ENCODE data around the gene TMPRSS9.

TMPRSS9 gene

GRCh38 chr19:2340496-2341243 is 19.4 kb upstream of the TMPRSS9 start:
- no peak overlapping the region for H3K4me3 ChIP-seq (ENCODE audit: control insufficient read depth in 1 of 7, extremely low read depth in 1 of 7, insufficient read depth in 4 of 7, low read depth in 2 of 7, low read length in 6 of 7)
- 95% methylated on average over 33 of the region's 38 CpGs for WGBS (ENCODE audit: insufficient coverage)
- peaks cover 0 to 65% (median 32%) of the 10 kb centered on the region in 4 experiments for H3K4me1 ChIP-seq (ENCODE audit: control extremely low read depth in 1 of 4, control insufficient read depth in 4 of 4, insufficient read depth in 4 of 4, low read length in 3 of 4)
- no peaks in the 10 kb centered on the region for H3K9me3 ChIP-seq (ENCODE audit: control extremely low read depth in 1 of 5, control insufficient read depth in 4 of 5, insufficient read depth in 2 of 5, low read depth in 1 of 5, low read length in 4 of 5)
- ChIA-PET POLR2A (interaction anchor here (1.2 kb wide), 1 partner anchor 16 kb away, joined by 4 read pairs; no protein-coding TSS in a partner anchor), CTCF (interaction anchor here (1.2 to 1.6 kb wide), 2 partner anchors 53 to 63 kb away, joined by 3 to 6 read pairs; no protein-coding TSS in a partner anchor)
- peak overlapping the region; percentile 46 to 77 for H3K27ac ChIP-seq (ENCODE audit: insufficient read depth in 1 of 2, low read depth in 1 of 2, low read length in 2 of 2, poor library complexity in 1 of 2, severe bottlenecking in 2 of 2)
- no peaks in the 10 kb centered on the region for H3K27me3 ChIP-seq (replicated peaks in 2 of 5; ENCODE audit: control insufficient read depth in 4 of 5, insufficient read depth in 5 of 5, low read length in 4 of 5)
- H3K36me3 ChIP-seq (ENCODE audit: control insufficient read depth in 4 of 4, insufficient read depth in 4 of 4, low read length in 3 of 4), result peaks cover 2 to 63% (median 41%) of the 10 kb centered on the region in 4 experiments
- peak in 1 of 3 donors; percentile 50 for DNase-seq

- Histone ChIP-seq H3K9me3 (ENCODE audit: control extremely low read depth in 1 of 5, control insufficient read depth in 4 of 5, insufficient read depth in 2 of 5, low read depth in 1 of 5, low read length in 4 of 5) (no peaks in the 10 kb centered on the region), H3K4me3 (ENCODE audit: control insufficient read depth in 1 of 7, extremely low read depth in 1 of 7, insufficient read depth in 4 of 7, low read depth in 2 of 7, low read length in 6 of 7) (peak overlapping the region in 1 of 7 experiments; percentile 40), H3K36me3 (ENCODE audit: control insufficient read depth in 4 of 4, insufficient read depth in 4 of 4, low read length in 3 of 4) (peaks cover under 1 to 60% (median 41%) of the 10 kb centered on the region in 4 experiments), H3K4me1 (ENCODE audit: control extremely low read depth in 1 of 4, control insufficient read depth in 4 of 4, insufficient read depth in 4 of 4, low read length in 3 of 4) (peaks cover 0 to 66% (median 36%) of the 10 kb centered on the region in 4 experiments), H3K27ac (ENCODE audit: insufficient read depth in 1 of 2, low read depth in 1 of 2, low read length in 2 of 2, poor library complexity in 1 of 2, severe bottlenecking in 2 of 2) (peak overlapping the region; percentile 46 to 77), H3K27me3 (replicated peaks in 2 of 5; ENCODE audit: control insufficient read depth in 4 of 5, insufficient read depth in 5 of 5, low read length in 4 of 5) (no peaks in the 10 kb centered on the region)
- DNase-seq, result peak; percentile 72 to 91 (median 87)
- WGBS (ENCODE audit: insufficient coverage), result 19% methylated on average over 17 of the region's 24 CpGs
- ChIA-PET CTCF (interaction anchor here (1.2 to 1.6 kb wide), 2 partner anchors 53 to 63 kb away, joined by 3 to 6 read pairs; no protein-coding TSS in a partner anchor), POLR2A (interaction anchor here (1.2 kb wide), 1 partner anchor 16 kb away, joined by 4 read pairs; no protein-coding TSS in a partner anchor)
Measured at GRCh38 chr19:2341244-2341751, 18.8 kb upstream of the TMPRSS9 start.

- Histone ChIP-seq H3K4me3 (ENCODE audit: control insufficient read depth in 1 of 7, extremely low read depth in 1 of 7, insufficient read depth in 4 of 7, low read depth in 2 of 7, low read length in 6 of 7) (peak overlapping the region in 2 of 7 experiments; percentile 40 to 55), H3K4me1 (ENCODE audit: control extremely low read depth in 1 of 4, control insufficient read depth in 4 of 4, insufficient read depth in 4 of 4, low read length in 3 of 4) (peaks cover 0 to 64% (median 36%) of the 10 kb centered on the region in 4 experiments), H3K9me3 (ENCODE audit: control extremely low read depth in 1 of 5, control insufficient read depth in 4 of 5, insufficient read depth in 2 of 5, low read depth in 1 of 5, low read length in 4 of 5) (no peaks in the 10 kb centered on the region), H3K36me3 (ENCODE audit: control insufficient read depth in 4 of 4, insufficient read depth in 4 of 4, low read length in 3 of 4) (peaks cover 0 to 59% (median 39%) of the 10 kb centered on the region in 4 experiments), H3K27me3 (replicated peaks in 2 of 5; ENCODE audit: control insufficient read depth in 4 of 5, insufficient read depth in 5 of 5, low read length in 4 of 5) (no peaks in the 10 kb centered on the region), H3K27ac (ENCODE audit: insufficient read depth in 1 of 2, low read depth in 1 of 2, low read length in 2 of 2, poor library complexity in 1 of 2, severe bottlenecking in 2 of 2) (peak overlapping the region; percentile 46 to 77)
- no peak for DNase-seq
- ChIA-PET CTCF (interaction anchor here (1.2 to 1.6 kb wide), 2 partner anchors 52 to 62 kb away, joined by 3 to 6 read pairs; no protein-coding TSS in a partner anchor), POLR2A (interaction anchor here (1.2 kb wide), 1 partner anchor 17 kb away, joined by 4 read pairs; no protein-coding TSS in a partner anchor)
- WGBS (ENCODE audit: insufficient coverage), result 39% methylated on average over 13 of the region's 15 CpGs
Measured at GRCh38 chr19:2341982-2342381, 18.1 kb upstream of the TMPRSS9 start.

- peaks cover 0 to 54% (median 36%) of the 10 kb centered on the region in 4 experiments for H3K36me3 ChIP-seq (ENCODE audit: control insufficient read depth in 4 of 4, insufficient read depth in 4 of 4, low read length in 3 of 4)
- H3K27ac ChIP-seq (ENCODE audit: insufficient read depth in 1 of 2, low read depth in 1 of 2, low read length in 2 of 2, poor library complexity in 1 of 2, severe bottlenecking in 2 of 2), result peak overlapping the region in 1 of 2 experiments; percentile 51
- WGBS (ENCODE audit: insufficient coverage), result 96% methylated on average over 27 of the region's 29 CpGs
- ChIA-PET CTCF (no interaction called here), POLR2A (no interaction called here)
- DNase-seq, result no peak
- no peaks in the 10 kb centered on the region for H3K27me3 ChIP-seq (replicated peaks in 2 of 5; ENCODE audit: control insufficient read depth in 4 of 5, insufficient read depth in 5 of 5, low read length in 4 of 5)
- H3K4me3 ChIP-seq (ENCODE audit: control insufficient read depth in 1 of 7, extremely low read depth in 1 of 7, insufficient read depth in 4 of 7, low read depth in 2 of 7, low read length in 6 of 7), result no peak overlapping the region
- peaks cover 0 to 61% (median 35%) of the 10 kb centered on the region in 4 experiments for H3K4me1 ChIP-seq (ENCODE audit: control extremely low read depth in 1 of 4, control insufficient read depth in 4 of 4, insufficient read depth in 4 of 4, low read length in 3 of 4)
- H3K9me3 ChIP-seq (ENCODE audit: control extremely low read depth in 1 of 5, control insufficient read depth in 4 of 5, insufficient read depth in 2 of 5, low read depth in 1 of 5, low read length in 4 of 5), result no peaks in the 10 kb centered on the region
Measured at GRCh38 chr19:2342656-2343288, 17.3 kb upstream of the TMPRSS9 start.

GRCh38 chr19:2343289-2343982 is 16.6 kb upstream of the TMPRSS9 start:
- no peak overlapping the region for H3K4me3 ChIP-seq (ENCODE audit: control insufficient read depth in 1 of 7, extremely low read depth in 1 of 7, insufficient read depth in 4 of 7, low read depth in 2 of 7, low read length in 6 of 7)
- 89% methylated on average over 22 of the region's 31 CpGs for WGBS (ENCODE audit: insufficient coverage)
- ChIA-PET CTCF (no interaction called here), POLR2A (no interaction called here)
- no peak for DNase-seq
- H3K4me1 ChIP-seq (ENCODE audit: control extremely low read depth in 1 of 4, control insufficient read depth in 4 of 4, insufficient read depth in 4 of 4, low read length in 3 of 4), result peaks cover 0 to 61% (median 35%) of the 10 kb centered on the region in 4 experiments
- H3K27me3 ChIP-seq (replicated peaks in 2 of 5; ENCODE audit: control insufficient read depth in 4 of 5, insufficient read depth in 5 of 5, low read length in 4 of 5), result no peaks in the 10 kb centered on the region
- peaks cover 0 to 50% (median 34%) of the 10 kb centered on the region in 4 experiments for H3K36me3 ChIP-seq (ENCODE audit: control insufficient read depth in 4 of 4, insufficient read depth in 4 of 4, low read length in 3 of 4)
- peak overlapping the region in 1 of 2 experiments; percentile 51 for H3K27ac ChIP-seq (ENCODE audit: insufficient read depth in 1 of 2, low read depth in 1 of 2, low read length in 2 of 2, poor library complexity in 1 of 2, severe bottlenecking in 2 of 2)
- H3K9me3 ChIP-seq (ENCODE audit: control extremely low read depth in 1 of 5, control insufficient read depth in 4 of 5, insufficient read depth in 2 of 5, low read depth in 1 of 5, low read length in 4 of 5), result no peaks in the 10 kb centered on the region

GRCh38 chr19:2344381-2344870 is 15.6 kb upstream of the TMPRSS9 start:
- POLR2A ChIA-PET, result no interaction called here
- no peak for DNase-seq
- peaks cover 0 to 61% (median 35%) of the 10 kb centered on the region in 4 experiments for H3K4me1 ChIP-seq (ENCODE audit: control extremely low read depth in 1 of 4, control insufficient read depth in 4 of 4, insufficient read depth in 4 of 4, low read length in 3 of 4)
- CTCF ChIA-PET, result no interaction called here
- no peaks in the 10 kb centered on the region for H3K9me3 ChIP-seq (ENCODE audit: control extremely low read depth in 1 of 5, control insufficient read depth in 4 of 5, insufficient read depth in 2 of 5, low read depth in 1 of 5, low read length in 4 of 5)
- WGBS (ENCODE audit: insufficient coverage), result 98% methylated on average over 21 of the region's 24 CpGs
- H3K27ac ChIP-seq (ENCODE audit: insufficient read depth in 1 of 2, low read depth in 1 of 2, low read length in 2 of 2, poor library complexity in 1 of 2, severe bottlenecking in 2 of 2), result no peak overlapping the region
- H3K27me3 ChIP-seq (replicated peaks in 2 of 5; ENCODE audit: control insufficient read depth in 4 of 5, insufficient read depth in 5 of 5, low read length in 4 of 5), result no peaks in the 10 kb centered on the region
- H3K4me3 ChIP-seq (ENCODE audit: control insufficient read depth in 1 of 7, extremely low read depth in 1 of 7, insufficient read depth in 4 of 7, low read depth in 2 of 7, low read length in 6 of 7), result no peak overlapping the region
- peaks cover 3 to 45% (median 29%) of the 10 kb centered on the region in 4 experiments for H3K36me3 ChIP-seq (ENCODE audit: control insufficient read depth in 4 of 4, insufficient read depth in 4 of 4, low read length in 3 of 4)

Data from common myeloid progenitor, CD34-positive (primary cell).